Right renal pelvis (tissue), 4 donors: Measurements from ENCODE around the gene ZBTB25. TPM values are rescaled to one million over a fixed set of nuclear protein-coding genes. Genes with fewer than 3 reads are reported as not detected.

Experiments
- DNase-seq, 4 donors: peaks; one replicate each; pipeline ENCODE4 v3.0.0-alpha.2; 2013; ENCODE audit warnings: low read depth in 4 of 4, low spot score in 3 of 4, missing footprints in 1 of 4
- polyA plus RNA-seq, 4 donors: library from polyadenylated mRNA; unstranded; fragments of 120-200 nt; gene quantifications; one replicate each; pipeline ENCODE4 v1.2.1, GENCODE V29; 2013; ENCODE audit not compliant: insufficient read length in 4 of 4

The ZBTB25 gene
- polyA plus RNA-seq, 4 donors, result 8.9 to 10.6 (median 9.8) TPM

DNA sequence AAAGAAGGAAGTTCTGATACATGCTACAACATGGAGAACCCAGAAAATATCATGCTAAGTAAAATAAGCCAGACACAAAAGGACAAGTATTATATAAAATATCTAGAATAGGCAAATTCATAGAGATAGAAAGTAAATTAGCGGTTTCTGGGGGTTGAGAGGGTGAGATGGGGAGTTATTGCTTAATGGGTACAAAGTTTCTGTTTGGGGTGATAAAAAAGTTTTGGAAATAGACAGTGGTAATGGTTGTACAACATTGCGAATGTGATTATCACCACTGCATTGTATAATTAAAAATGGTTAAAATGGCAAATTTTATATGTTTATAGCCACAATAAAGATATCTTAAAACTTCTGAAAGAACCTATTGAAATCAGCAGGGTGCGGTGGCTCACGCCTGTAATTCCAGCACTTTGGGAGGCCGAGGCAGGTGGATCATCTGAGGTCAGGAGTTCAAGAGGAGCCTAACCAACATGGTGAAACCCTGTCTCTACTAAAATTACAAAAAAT is 15.0 kb downstream of the ZBTB25 start:
- DNase-seq, result no peak

DNA sequence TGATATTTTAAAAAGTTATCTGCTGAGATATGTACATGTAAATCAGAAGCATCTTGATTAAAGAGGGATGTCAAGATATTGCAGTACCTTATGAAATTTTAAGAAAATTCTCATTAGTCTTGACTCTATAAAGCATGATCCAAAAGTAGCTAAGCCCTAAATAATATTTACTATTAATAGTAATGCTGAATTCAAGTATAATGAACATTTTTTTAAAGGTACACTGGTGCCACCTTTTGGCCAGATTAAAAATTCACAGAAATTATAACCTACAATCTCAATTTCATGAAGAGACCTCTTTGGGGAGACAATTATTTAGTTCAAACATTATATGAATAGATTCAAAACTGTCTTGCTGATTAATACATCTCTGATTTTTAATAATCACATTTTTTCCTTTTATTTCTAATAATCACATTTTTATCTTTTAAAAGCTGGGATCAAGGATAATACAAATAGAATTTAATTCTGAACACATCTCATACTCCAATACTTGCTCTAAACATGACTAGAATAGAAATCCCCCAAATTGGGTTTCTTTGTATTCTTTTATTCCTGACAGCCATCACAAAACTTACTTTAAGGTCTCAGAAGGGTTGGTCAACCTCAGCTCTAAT is 24.9 kb downstream of the ZBTB25 start:
- DNase-seq, result no peak

DNA sequence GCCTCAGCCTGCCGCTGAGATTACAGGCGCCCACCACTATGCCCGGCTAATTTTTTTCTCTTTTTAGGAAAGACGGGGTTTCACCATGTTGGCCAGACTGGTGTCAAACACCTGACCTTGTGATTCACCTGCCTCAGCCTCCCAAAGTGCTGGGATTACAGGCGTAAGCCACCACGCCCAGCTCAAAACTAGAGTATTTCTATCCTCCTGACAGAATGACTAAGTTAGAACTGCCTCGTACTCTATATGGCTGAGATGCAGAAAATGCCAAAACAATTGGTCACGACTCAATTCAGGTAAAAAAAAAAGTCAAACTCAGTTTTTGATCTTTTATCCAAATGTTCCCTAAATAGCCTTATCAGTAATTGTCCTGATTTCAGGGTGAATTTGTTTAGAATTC is 27.2 kb downstream of the ZBTB25 start:
- DNase-seq, result no peak

DNA sequence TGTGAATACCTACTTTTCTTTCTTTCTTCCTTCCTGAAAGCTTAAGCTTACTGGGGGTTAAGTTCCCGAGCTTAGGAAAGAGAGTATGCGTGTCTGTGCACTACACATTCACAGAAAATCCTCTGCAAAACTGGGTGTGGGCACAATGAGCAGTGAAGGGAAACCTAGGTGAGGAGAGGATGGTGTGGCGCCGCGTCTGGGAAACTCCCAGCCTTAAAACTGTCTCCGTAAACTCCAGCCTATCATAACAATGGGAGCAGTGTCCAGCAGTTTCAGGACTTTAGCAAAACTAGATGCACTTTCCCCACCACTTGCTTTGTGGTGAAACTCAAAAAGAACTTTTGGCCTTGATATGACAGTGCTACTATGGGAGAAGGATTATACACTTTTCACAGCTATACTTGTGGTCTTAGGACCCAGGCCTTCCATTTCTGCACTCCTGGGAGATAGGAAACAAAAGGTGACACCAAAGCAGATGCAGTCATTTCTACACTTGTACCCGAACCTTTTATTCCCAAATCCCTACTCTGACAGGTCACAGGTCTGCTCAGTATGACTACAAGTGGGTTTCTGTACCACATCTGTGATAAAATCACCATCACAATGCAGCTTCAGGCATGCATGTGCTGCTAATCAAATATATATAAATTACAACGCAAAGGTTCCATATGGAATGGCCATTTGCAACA is 27.9 kb downstream of the ZBTB25 start:
- DNase-seq, result no peak

DNA sequence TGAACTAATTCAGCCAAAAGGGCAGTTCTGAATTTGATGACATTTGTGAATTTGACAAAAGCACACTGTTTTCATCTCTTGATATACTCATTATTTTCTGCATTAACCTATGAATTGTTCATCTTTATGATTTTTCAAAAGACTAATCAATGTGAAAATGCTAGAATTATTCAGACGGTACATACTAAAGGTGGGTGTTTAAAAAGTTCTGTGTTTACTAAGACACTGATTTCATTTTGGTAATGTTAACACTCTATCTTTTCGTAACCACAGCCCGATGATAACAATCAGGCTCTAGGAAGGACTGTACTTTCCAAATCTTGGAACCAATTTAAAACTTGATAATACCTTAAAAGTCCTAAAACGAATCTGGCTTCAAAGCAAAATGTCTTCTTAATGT is 28.9 kb downstream of the ZBTB25 start:
- no peak for DNase-seq

DNA sequence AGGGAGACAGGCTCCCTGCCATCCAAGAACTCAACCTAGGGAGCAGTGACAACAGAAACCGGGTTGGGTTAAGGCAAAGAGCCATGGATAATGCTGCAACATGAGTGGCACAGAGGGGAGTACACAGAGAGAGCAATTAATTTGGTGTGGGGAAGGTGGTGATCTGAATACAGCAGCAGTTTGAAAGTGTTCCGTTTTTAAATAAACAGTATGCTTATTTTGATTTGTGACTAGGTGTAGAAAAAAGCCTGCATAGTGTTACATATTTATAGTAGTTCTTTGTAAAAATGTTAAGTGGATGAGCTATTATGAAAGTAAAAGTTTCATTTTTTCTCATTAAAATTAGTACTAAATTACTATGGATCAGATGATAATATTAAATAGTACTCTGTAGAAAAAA is 29.6 kb downstream of the ZBTB25 start:
- DNase-seq, result no peak

DNA sequence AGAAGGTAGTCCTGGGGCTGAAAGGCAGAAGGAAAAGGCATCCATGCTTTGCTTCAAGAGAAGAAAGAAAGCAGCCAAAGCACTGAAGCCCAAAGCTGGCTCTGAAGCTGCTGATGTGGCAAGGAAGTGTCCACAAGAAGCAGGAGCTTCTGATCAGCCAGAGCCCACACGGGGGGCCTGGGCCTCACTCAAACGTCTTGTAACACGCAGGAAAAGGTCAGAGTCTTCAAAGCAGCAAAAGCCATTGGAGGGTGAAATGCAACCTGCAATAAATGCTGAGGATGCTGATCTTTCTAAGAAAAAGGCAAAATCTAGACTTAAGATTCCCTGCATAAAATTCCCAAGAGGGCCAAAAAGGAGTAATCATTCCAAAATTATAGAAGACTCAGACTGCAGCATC is 35.2 kb downstream of the ZBTB25 start:
- no peak for DNase-seq

DNA sequence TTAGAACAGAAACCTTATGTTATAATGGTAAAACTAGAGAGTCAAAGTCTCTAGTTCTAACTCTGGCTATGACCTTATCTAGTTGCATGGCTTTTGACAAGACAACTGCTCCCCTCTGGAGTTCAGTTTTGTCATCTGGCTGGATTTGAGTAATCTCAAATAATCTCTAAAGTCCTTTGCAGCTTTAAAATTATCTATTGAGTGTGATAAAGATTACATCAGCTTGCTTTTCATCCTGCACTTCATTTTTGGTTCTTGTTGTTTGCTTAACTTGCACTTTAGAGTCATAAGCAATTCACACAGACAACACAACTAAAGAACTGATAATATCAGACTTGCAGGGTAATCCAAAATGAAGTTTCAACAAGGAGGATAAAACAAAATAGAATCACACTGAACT is 36.1 kb downstream of the ZBTB25 start:
- DNase-seq, result no peak

DNA sequence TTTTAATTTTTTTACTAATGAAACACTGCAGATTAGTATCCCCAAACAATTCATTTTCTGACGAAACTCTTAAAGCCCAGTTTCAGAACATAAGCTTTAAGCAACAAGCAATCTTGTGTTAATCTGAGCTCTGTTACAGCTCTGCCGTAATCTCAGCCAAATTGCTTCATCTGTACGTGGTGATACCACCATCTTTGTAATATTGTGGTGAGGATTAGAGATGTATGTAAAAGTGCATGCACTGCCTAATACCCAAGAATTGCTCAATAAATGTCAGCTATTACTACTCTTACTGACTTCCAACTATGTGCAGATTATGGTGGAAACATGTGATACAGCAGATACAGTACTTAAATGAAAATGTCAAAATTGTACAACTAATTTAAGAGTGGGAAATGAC is 36.5 kb downstream of the ZBTB25 start:
- no peak for DNase-seq

DNA sequence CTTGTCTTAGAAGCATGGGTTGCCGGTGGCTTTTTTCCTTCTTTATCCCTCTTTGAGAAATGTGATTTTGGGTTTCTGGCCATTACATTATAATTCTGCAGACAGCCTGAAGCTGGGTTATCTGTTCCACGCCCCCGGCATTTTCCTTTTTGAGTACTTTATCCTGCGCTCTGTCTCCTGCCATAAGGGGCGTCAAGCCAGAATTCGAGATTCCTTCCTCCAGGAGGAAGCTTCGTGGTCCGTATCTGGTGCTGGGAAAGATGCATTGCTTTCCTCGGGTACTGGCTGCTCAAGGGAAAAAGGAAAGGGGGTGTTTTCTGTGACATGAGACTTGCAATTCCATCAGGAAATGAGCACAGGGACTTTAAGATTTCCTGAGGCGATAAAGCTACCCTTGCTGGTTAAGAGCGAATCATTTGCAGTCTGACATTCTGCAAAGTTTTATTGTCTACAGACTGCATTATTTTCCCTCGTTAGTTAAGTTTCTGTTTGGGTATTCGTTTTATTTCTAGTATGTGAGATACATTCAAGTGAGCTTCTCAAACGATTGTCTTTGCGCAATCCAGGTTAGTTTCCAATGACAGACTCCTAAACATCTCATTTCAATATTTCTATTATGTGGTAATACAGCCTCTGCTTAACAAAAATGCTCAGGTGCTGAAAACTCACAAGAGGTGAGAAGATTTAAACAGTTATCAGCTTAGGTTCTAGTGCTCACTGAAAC is 37.6 kb downstream of the ZBTB25 start:
- no peak for DNase-seq

DNA sequence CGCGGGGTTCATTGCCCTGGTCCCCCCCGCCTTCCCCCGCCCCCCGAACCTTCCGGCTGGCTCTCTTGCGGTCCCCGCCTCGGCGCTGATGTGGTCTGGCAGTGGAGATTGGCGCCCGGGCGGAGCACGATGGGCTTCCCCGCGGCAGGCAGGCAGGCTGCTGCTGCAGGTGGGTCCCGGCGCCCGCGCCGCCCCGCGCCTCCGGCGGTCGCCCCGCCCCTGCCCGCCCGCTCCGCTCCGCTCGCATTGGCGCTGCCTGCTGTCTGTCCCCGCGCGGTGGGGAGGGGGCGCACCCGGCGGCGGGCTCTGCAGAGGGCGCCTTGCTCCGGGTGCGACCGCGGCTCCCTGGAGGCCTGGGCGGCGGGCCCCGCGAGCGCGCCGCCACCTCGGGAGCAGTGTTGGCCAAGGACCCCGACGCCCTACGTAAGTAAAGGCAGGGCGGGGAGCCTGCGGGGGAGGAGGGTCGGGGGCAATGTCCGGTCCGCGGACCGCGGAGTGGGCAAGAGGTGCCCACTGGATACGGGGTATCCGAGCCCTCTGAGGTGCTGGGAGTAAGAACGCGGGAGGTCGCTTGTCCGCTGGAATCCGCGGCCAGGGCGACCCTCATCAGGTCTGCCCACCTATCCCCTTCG is 38.3 kb downstream of the ZBTB25 start, which contains the start of gene AKAP5:
TSS of gene AKAP5 (plus strand) at position 309 of the 632 bp plus-strand sequence. CDS start 2,896 bp downstream, outside the sequence.
- peak in 2 of 4 donors; percentile 45 to 60 for DNase-seq

DNA sequence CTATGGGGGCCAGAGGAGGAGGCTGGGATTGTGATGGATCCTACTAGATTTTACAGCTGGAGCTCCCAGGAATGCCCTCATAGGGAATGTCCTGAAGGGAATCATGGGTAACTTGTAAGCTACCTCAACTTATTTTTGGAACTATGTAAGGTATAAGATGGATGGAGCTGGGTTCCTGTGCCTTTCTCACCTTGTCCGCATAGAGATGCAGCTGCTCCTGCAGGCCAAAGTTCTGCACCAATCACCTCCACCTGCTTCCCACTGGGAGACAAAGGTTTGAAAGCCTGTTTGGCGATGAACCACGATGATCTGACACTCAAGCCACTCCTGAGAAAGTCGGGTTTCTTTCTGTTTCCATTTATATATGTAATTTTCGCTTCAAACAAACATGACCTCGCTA is 39.0 kb downstream of the ZBTB25 start:
- DNase-seq, result no peak

DNA sequence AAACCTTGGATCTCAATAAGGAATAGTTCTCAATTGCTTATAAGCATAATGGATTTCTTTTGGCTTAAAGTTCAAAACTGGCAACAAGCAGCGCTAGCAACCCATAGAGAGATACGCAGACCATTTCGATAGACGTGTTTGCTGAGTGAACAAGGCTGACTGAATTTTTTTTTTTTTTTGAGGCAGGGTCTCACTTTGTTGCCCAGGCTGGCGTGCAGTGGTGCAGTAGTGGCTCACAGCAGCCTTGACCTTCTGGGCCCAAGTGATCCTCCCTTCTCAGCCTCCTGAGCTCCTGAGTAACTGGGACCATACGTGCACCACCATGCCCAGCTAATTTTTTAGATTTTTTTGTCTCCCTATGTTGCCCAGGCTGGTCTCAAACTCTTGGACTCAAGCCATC is 39.8 kb downstream of the ZBTB25 start:
- DNase-seq, result no peak

DNA sequence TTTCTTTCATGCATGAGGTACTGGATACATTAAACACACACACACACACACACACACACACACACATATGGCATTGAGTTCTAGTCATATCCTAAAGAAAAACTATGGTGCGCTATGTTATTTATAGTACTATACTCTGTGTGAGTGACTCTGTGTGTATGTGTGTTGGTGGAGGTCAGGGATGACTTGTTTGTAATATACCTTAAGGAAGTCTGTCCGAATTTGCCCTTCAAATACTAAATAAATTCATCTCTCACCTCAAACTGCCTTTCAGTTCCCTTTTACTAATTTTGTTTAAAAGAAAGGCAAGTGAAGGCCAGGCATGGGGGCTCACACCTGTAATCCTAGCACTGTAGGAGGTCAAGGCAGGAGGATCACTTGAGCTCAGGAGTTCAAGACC is 40.4 kb downstream of the ZBTB25 start:
- DNase-seq, result no peak

DNA sequence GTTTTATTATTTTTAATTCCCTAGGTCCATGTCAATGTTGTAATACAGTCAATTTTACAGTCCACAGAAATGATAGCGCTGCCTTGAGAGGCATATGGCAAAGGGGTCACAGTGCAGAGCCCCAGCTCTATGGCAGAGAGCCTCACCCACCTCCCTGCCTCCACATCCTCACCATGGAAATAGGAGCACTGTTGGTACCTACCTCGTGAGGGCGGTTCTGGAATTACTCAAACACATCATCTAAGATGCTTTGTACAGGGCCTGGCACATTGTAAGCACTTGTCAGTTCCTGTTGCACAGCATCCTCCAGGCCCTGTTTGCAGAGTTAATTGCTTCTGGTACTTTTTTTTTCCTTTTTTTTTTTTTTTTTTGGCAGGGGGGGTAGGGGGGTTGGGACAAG is 42.4 kb downstream of the ZBTB25 start:
- DNase-seq, result no peak

DNA sequence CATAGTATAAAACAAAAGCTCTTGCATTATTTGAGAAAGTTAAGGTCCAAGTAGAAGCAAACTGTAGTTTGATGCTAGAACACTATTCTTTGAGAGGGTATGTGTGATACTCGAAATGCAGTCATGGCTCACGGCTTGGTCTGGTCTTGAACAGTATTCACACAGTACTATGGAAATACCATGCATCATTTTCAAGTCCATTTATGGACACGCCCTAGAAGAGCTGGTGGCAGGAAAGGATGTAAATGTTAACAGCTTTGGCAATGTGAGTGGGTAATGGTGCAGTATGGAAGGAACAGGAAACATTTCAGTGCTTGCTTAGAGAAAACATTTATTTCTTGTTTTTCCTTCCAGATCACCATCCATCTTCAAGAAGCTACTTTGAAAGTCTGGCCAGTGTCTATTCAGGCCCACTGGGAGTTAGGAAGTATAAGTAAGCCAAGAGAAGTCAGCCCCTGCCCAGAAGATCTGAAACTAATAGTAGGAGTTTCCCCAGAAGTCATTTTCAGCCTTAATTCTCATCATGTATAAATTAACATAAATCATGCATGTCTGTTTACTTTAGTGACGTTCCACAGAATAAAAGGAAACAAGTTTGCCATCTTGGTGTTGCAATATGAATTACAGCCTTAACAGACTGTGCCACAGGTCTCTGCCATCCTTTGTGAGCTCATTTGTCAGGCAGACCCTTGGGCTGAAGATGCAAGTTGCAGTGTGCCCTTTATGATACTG is 44.1 kb downstream of the ZBTB25 start:
- DNase-seq, result no peak

DNA sequence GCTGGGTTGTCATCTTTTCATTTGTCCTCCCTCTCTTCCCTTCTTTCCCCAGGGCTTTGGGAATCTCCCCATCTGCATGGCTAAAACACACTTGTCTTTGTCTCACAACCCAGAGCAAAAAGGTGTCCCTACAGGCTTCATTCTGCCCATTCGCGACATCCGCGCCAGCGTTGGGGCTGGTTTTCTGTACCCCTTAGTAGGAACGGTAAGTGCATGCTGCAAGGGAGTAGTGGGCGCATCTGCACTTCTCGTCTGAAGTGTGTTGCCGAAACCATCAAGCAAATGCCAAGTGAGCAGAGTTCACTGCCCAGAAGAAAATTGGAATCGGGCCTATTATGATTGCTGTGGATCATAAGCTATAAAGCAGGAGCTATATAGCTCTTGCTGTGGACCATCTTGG is 49.0 kb downstream of the ZBTB25 start:
- DNase-seq, result no peak

DNA sequence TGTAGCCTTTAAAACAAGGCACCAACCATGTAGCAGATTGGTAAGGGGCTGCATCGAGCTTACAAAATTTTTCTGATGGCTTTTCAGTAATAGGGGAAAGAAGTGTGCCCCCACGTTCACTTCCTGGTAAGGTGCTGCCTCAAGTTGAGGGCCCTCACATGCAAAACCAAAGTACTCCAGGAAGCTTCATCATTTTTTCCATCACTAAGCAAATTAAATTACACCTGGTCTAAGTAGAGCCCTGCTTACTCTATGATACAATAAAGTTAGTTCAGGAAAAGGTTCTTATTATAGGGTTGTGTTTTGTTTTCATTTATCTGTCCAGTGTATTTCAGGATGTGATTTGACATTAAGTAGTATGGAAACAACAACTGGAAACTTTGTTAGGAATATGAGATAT is 53.4 kb downstream of the ZBTB25 start:
- no peak for DNase-seq

DNA sequence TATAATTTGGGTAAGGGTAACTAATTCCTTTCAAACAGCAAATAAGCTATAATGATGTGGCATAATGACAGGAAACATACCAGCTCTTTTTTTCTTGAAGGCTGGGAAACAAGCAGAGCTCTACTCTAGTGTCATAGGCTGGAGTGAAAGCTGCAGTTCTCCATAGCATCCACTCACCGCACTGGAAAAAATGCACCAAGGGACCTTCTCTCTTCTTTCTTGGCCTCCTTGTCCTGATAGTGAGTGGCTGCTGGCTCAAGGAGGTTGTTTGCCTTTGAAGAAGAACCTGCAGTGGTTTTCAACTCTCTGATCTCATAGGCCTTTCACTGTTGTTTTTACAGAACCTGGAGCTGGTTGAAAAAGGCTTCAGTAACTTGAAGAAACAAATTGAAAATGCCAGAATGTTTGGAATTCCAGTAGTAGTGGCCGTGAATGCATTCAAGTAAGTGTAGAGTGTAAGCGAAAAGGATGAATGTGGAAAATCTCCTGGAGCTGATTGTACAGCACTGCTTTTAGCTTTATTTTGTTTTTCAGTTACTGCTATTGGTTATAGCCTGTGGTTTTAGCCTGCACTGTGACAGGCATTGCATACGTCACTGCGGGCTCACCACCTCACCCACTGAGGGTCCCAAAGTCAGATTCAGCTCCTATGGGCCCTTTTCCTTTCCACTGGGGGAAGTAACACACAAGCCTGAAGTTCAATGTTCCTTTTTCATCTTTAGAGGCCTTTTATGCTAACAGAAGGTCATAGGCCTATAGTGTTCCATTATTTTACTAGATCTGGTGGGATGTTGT is 55.6 kb downstream of the ZBTB25 start:
- no peak for DNase-seq
